ENCODE data around the gene TCAIM. TPM values are rescaled to one million over a fixed set of nuclear protein-coding genes. Genes with fewer than 3 reads are reported as not detected.

TCAIM gene
- total and polyA plus RNA-seq, 2 experiments from 2014 or later: 10.3 to 26.0 TPM

- TF ChIP-seq ZNF462 (CRISPR knock-in tag; IDR thresholded peaks at IDR 0.05) (no peak), POLR2AphosphoS5 (IDR thresholded peaks at IDR 0.05; ENCODE audit: low read depth) (no peak), JUNB (IDR thresholded peaks at IDR 0.05; ENCODE audit: unreplicated experiment) (no peak), EZH2phosphoT487 (IDR thresholded peaks at IDR 0.05; ENCODE audit: unreplicated experiment) (no peak), CTCF (conservative IDR thresholded peaks at IDR 0.05; ENCODE audit: low read depth in 2 of 2) (no peak)
These were observed 36.8 kb upstream of the TCAIM start (continued) for GRCh38 chr3:44301746-44302145.

DNA sequence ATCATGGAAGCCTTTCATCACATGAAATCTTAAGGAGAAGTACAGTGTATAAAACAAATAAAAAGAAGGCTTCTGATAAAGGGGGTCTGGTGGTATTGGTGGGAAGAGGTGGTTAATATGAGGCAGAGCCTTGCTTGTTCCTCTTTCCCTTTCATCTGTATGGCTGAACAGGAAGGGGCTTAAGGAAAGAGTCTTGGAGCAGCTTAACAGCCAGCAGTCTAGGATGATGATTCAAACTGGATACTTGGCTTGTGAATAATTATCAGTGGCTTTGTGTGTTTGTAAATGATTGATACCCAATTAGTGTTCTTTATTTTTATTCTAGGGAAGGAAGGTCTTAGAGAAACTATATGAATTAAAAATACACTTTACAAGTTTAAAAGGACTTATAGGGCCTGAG is 29.1 kb upstream of the TCAIM start:
- no peak overlapping the region for H2AFZ ChIP-seq
- Mint-ChIP-seq H3K4me1 (no peaks in the 10 kb centered on the region), H3K27me3 (ENCODE audit: insufficient read depth, low read depth, poor library complexity) (no peaks in the 10 kb centered on the region)
- no peak for TF ChIP-seq JUNB (IDR thresholded peaks at IDR 0.05; ENCODE audit: unreplicated experiment)
- TF ChIP-seq CREB1 (CRISPR knock-in tag; IDR thresholded peaks at IDR 0.05; ENCODE audit: low read depth): no peak
- TF ChIP-seq ZNF114 (CRISPR knock-in tag; IDR thresholded peaks at IDR 0.05): no peak
- no peak for TF ChIP-seq REST (IDR thresholded peaks at IDR 0.05; ENCODE audit: unreplicated experiment)
- TF ChIP-seq, protein P1, sequence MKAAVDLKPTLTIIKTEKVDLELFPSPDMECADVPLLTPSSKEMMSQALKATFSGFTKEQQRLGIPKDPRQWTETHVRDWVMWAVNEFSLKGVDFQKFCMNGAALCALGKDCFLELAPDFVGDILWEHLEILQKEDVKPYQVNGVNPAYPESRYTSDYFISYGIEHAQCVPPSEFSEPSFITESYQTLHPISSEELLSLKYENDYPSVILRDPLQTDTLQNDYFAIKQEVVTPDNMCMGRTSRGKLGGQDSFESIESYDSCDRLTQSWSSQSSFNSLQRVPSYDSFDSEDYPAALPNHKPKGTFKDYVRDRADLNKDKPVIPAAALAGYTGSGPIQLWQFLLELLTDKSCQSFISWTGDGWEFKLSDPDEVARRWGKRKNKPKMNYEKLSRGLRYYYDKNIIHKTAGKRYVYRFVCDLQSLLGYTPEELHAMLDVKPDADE (IDR thresholded peaks at IDR 0.05): no peak
- TF ChIP-seq ZNF331 (CRISPR knock-in tag; IDR thresholded peaks at IDR 0.05; ENCODE audit: low read depth): no peak
- TF ChIP-seq NANOG (IDR thresholded peaks at IDR 0.05; ENCODE audit: borderline replicate concordance): no peak

More for the DNA sequence above, 29.1 kb upstream of the TCAIM start:
- Histone ChIP-seq H3K4me3 (no peak overlapping the region), H3K9me2 (ENCODE audit: insufficient read depth) (no peaks in the 10 kb centered on the region), H3K27ac (ENCODE audit: low read depth) (no peak overlapping the region), H3K79me2 (replicated peaks; ENCODE audit: insufficient read depth) (no peaks in the 10 kb centered on the region), H3K4me2 (no peak overlapping the region), H3F3A (replicated peaks; ENCODE audit: low read depth) (no peaks in the 10 kb centered on the region), H3K27me3 (ENCODE audit: insufficient read depth) (no peaks in the 10 kb centered on the region), H4K20me1 (replicated peaks; ENCODE audit: insufficient read depth) (no peaks in the 10 kb centered on the region), H3K36me3 (ENCODE audit: insufficient read depth) (no peaks in the 10 kb centered on the region), H3K4me1 (ENCODE audit: insufficient read depth) (no peaks in the 10 kb centered on the region)
- ATAC-seq (no peak), DNase-seq (ENCODE audit: low spot score) (no peak)
- no peak overlapping the region for H3K27ac Mint-ChIP-seq
- no peaks in the 10 kb centered on the region for H3K36me3 Mint-ChIP-seq (ENCODE audit: low read depth)
- H3K9me3 Mint-ChIP-seq: no peaks in the 10 kb centered on the region
- H3K4me3 Mint-ChIP-seq: no peak overlapping the region

All from GM23338 (cell line).